HuH-7 (cell line): ENCODE measurements around the gene OS9.

Experiments
- DNase-seq: peaks from one replicate; pipeline ENCODE4 v3.0.0; 2011; ENCODE audit warnings: low spot score

The OS9 gene

DNA sequence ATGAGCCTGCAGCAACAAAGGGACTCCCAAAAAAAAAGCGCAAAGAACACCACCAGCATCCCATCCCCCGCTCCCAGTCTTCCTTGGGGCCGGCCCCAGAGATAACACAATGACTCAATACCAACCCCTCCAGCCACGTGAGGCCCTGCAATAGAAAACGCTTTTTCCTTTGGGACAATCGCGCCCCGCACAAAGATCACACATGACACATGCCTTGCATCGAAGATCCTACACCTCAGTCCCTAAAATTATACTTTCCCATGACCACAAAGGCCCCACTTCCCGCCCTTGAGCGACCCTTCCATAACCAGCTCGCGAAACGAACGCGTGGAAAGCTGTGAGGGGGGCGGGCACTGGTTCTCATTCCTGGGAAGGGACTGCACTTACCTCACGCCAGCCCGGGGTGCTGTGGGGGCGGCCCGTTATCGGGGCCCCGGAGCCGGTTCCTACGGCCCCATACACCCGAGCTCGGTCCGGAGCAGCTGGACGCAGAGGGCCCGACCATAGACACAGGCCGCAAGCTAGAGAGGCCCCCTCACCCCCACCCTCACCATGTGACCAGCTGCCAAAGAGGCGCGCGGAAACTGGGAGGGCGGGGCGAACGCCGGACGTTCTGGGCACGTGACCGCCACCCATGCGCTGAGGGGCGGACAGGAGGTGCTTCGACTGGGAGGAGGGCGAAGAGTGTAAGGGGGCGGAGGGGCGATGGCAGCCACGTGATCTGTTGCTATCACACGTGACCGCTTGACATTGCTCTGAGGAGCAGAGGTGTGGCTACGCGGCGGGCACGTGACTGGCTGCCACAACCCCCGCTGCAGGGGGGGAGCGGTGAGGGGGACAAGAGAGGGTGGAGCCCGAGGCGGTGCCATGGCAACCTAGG is 58.1 kb downstream of the OS9 start, which contains the start of gene CDK4:
Gene CDK4, minus strand, starts transcription at position 523 of the 880 bp plus-strand sequence. CDS start 593 bp downstream, outside the sequence.
- DNase-seq: peak; percentile 99

- no peak for DNase-seq
Observed at GRCh38 chr12:57752668-57753000, 58.7 kb downstream of the OS9 start.

GRCh38 chr12:57753756-57754337 is 59.9 kb downstream of the OS9 start:
- no peak for DNase-seq

GRCh38 chr12:57754411-57755193 is 60.7 kb downstream of the OS9 start, which contains the start of gene MARCHF9:
Gene MARCHF9, plus strand, starts transcription at chr12:57755103. Its CDS starts 426 bp downstream, at chr12:57755529.
- DNase-seq: peak; percentile 88

- DNase-seq: no peak
Observed at GRCh38 chr12:57755194-57755453, 61.2 kb downstream of the OS9 start.

- DNase-seq: peak; percentile 62
Observed at GRCh38 chr12:57755454-57756372, 61.8 kb downstream of the OS9 start.

DNA sequence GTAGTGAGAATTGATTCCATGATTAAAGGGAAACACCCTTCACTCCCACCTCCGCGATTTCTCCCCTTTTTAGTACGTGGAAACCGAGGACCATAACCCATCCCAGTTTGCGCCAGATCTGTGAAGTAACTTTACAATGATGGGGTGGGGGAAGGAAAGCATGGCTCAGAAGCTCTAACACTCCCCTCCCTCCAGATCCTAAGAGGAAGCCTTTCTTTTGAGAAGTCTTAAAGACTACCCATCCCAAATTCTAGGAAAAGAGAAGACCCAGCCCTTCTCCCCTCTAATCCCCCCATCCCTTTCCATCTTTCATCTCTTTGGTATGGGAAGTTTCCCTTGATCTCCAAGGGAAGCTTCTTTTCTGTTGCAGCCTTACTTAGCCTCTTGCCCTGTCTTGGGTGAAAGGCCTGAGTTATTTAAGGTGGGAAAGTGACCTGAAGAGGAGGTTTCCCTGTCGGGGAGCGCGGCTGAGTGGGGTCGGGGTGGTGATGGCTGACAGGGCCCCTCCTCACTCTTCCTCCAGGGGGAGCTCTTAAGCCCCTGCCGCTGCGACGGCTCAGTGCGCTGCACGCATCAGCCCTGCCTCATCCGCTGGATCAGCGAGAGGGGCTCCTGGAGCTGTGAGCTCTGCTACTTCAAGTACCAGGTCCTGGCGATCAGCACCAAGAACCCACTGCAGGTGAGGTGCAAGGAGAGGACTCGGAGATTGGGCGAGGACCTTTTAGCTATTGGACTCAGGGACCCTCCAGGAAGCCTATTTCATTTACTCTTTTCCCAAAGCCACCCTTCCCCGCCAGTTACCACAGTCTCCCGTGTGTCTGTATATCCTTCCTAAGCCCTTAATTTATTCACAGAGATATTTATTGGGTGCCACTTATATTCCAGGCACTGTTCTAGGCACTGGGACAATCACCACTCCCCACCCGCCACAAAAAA is 62.7 kb downstream of the OS9 start:
- DNase-seq: peak; percentile 97

- no peak for DNase-seq
Observed at GRCh38 chr12:57757771-57758170, 63.8 kb downstream of the OS9 start.

DNA sequence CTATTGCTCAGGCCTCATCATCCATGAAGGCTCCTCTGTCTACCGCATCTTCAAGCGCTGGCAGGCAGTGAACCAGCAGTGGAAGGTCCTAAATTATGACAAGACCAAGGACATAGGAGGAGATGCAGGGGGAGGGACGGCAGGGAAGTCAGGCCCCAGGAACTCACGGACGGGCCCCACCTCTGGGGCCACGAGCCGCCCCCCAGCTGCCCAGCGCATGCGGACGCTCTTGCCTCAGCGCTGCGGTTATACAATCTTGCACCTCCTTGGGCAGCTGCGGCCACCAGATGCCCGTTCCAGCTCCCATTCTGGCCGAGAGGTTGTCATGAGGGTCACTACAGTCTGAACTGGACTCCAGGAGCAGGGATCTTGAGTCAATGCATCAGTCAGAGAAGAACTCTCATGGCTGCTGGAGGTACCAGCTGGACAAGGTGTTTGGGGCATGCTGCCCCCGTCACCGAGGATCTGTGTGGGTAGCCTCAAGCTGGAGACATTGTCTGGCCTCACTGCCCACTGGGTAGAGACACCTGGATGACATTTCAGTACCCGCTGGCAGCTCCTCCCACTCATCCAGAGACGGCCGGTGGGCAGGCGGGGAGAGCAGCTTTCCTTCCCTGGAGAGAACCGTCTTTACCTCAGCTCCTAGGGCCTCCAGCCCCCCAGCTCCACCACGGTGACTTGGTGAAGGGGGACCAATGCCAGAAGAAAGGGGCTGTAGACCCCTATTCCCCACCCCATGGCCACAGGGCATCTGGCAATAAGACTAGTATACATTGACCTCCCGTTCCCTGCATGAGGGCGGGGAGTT is 64.8 kb downstream of the OS9 start:
- DNase-seq: no peak

GRCh38 chr12:57759360-57759980 is 65.5 kb downstream of the OS9 start:
- peak; percentile 82 for DNase-seq

GRCh38 chr12:57760347-57760982 is 66.5 kb downstream of the OS9 start:
- no peak for DNase-seq

GRCh38 chr12:57761391-57761998 is 67.6 kb downstream of the OS9 start:
- no peak for DNase-seq

DNA sequence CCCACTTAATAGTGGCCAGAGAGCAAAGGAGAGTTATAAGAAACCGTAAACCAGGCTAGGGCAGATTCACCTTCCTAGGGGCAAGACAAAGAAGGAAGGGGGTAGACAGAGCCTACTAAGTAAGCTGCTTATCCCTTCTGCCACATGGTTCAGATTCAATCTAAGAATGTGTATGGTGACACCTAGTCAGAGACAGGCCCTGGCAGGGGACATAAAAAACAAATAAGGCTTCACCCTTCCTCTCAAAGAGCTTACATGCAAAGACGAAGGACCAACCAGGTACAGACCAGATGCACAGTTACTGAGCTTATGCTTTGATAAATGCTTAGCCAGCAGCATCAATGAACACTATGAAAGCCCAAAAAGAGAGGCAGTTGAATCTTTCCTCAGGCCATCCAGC is 68.5 kb downstream of the OS9 start:
- no peak for DNase-seq

GRCh38 chr12:57763881-57764661 is 70.1 kb downstream of the OS9 start:
- DNase-seq: no peak

GRCh38 chr12:57764662-57765002 is 70.7 kb downstream of the OS9 start:
- no peak for DNase-seq

GRCh38 chr12:57765003-57765697 is 71.2 kb downstream of the OS9 start:
- peak; percentile 69 for DNase-seq
